Liver (tissue), 9 donors: Measurements from ENCODE around the gene SANBR. TPM values are rescaled to one million over a fixed set of nuclear protein-coding genes. Genes with fewer than 3 reads are reported as not detected.

Source experiments
- DNase-seq: peaks from one replicate; pipeline ENCODE4 v3.0.0-alpha.2; 2017; ENCODE audit warnings: low spot score
- H3K27ac ChIP-seq, 2 donors: one replicate each; pipeline ENCODE4 v1.7.0; 2013; ENCODE audit warnings: inconsistent platforms in 2 of 2, low read length in 2 of 2, control low read depth in 1 of 2, low read depth in 1 of 2, mild to moderate bottlenecking in 1 of 2
- H3K27me3 ChIP-seq, 4 donors: one replicate each; pipeline versions ENCODE4 v1.6.1 to v1.7.0; 2013; ENCODE audit warnings: low read length in 3 of 4, inconsistent platforms in 1 of 4, mild to moderate bottlenecking in 1 of 4, moderate library complexity in 1 of 4; ENCODE audit not compliant: control insufficient read depth in 4 of 4, insufficient read depth in 4 of 4
- H3K36me3 ChIP-seq, 4 donors: one replicate each; pipeline versions ENCODE4 v1.6.1 to v1.7.0; 2013; ENCODE audit warnings: low read length in 3 of 4, mild to moderate bottlenecking in 3 of 4, low read depth in 1 of 4, moderate library complexity in 1 of 4; ENCODE audit not compliant: control insufficient read depth in 4 of 4, insufficient read depth in 3 of 4
- H3K4me1 ChIP-seq, 4 donors: one replicate each; pipeline versions ENCODE4 v1.6.1 to v1.7.0; 2013; ENCODE audit warnings: low read length in 3 of 4, mild to moderate bottlenecking in 3 of 4, moderate library complexity in 1 of 4; ENCODE audit not compliant: control insufficient read depth in 4 of 4, insufficient read depth in 4 of 4
- H3K4me3 ChIP-seq, 3 donors: one replicate each; pipeline versions ENCODE4 v1.6.1 to v1.7.0; 2013; ENCODE audit warnings: low read length in 3 of 3, control low read depth in 1 of 3, low read depth in 1 of 3, mild to moderate bottlenecking in 1 of 3
- H3K9ac ChIP-seq, 2 donors: one replicate each; pipeline ENCODE4 v1.7.0; 2013; ENCODE audit warnings: low read length in 2 of 2, mild to moderate bottlenecking in 2 of 2, moderate library complexity in 2 of 2, control low read depth in 1 of 2, low read depth in 1 of 2
- H3K9me3 ChIP-seq, 4 donors: one replicate each; pipeline versions ENCODE4 v1.6.1 to v1.7.0; 2013; ENCODE audit warnings: low read length in 3 of 4; ENCODE audit not compliant: control insufficient read depth in 4 of 4
- EGR1 ChIP-seq, 2 donors: IDR thresholded peaks; 2 replicates each; pipeline ENCODE4 v1.6.1; 2016 to 2018; ENCODE audit warnings: antibody characterized with exemption in 2 of 2, low read depth in 2 of 2
- FOXA1 ChIP-seq: IDR thresholded peaks from 2 replicates; pipeline ENCODE4 v1.6.1; 2016; ENCODE audit warnings: antibody characterized with exemption
- FOXA2 ChIP-seq: IDR thresholded peaks from 2 replicates; pipeline ENCODE4 v1.6.1; 2016; ENCODE audit warnings: antibody characterized with exemption
- GABPA ChIP-seq, 2 donors: IDR thresholded peaks in 1 of 2; conservative IDR thresholded peaks in 1 of 2; 2 replicates each; pipeline ENCODE4 v1.6.1; 2016; ENCODE audit warnings: antibody characterized with exemption in 2 of 2, mild to moderate bottlenecking in 1 of 2, moderate library complexity in 1 of 2
- HNF4A ChIP-seq, 2 donors: conservative IDR thresholded peaks; 2 replicates each; pipeline ENCODE4 v1.6.1; 2016; ENCODE audit warnings: antibody characterized with exemption in 2 of 2, mild to moderate bottlenecking in 2 of 2
- HNF4G ChIP-seq: IDR thresholded peaks from 2 replicates; pipeline ENCODE4 v1.6.1; 2016; ENCODE audit warnings: antibody characterized with exemption
- JUND ChIP-seq, 2 donors: IDR thresholded peaks; 2 replicates each; pipeline ENCODE4 v1.6.1; 2016; ENCODE audit warnings: antibody characterized with exemption in 2 of 2
- NR2F2 ChIP-seq: IDR thresholded peaks from 2 replicates; pipeline ENCODE4 v1.6.1; 2016; ENCODE audit warnings: antibody characterized with exemption
- RAD21 ChIP-seq, 2 donors: IDR thresholded peaks; 2 replicates each; pipeline ENCODE4 v1.6.1; 2016; ENCODE audit warnings: antibody characterized with exemption in 2 of 2, mild to moderate bottlenecking in 2 of 2
- RXRA ChIP-seq, 2 donors: IDR thresholded peaks; 2 replicates each; pipeline ENCODE4 v1.6.1; 2017 to 2018; ENCODE audit warnings: antibody characterized with exemption in 2 of 2, mild to moderate bottlenecking in 1 of 2
- SP1 ChIP-seq: IDR thresholded peaks from 2 replicates; pipeline ENCODE4 v1.6.1; 2018; ENCODE audit warnings: antibody characterized with exemption, mild to moderate bottlenecking
- TAF1 ChIP-seq: conservative IDR thresholded peaks from 2 replicates; pipeline ENCODE4 v1.6.1; 2016; ENCODE audit warnings: antibody characterized with exemption, mild to moderate bottlenecking
- YY1 ChIP-seq: IDR thresholded peaks from 2 replicates; pipeline ENCODE4 v1.6.1; 2016; ENCODE audit warnings: antibody characterized with exemption, mild to moderate bottlenecking
- WGBS: extraction: QIAGEN DNeasy Blood & Tissue Kit; methylation state at CpG from one replicate; pipeline ENCODE4 v1.1.7; 2013; 5-methylcytosine and 5-hydroxymethylcytosine counted together
- polyA plus RNA-seq, 2 donors: library from polyadenylated mRNA; stranded (reverse) in 1 of 2; unstranded in 1 of 2; fragments of 200-250 nt in 1 of 2; fragments of >200 nt in 1 of 2; fragmentation: Nextera tagmentation in 1 of 2; extraction: Ambion mirVana in 1 of 2; gene quantifications; one replicate each; pipeline versions ENCODE4 v1.2.1 to v1.2.3, GENCODE V29; 2013 to 2015
- total RNA-seq, 2 donors: library from RNA; depleted of rRNA; stranded (reverse); fragments of >200 nt; gene quantifications; one replicate each; pipeline ENCODE4 v1.2.3, GENCODE V29; 2014
- TF ChIP-seq, protein P1 (sequence below): IDR thresholded peaks from 2 replicates; pipeline ENCODE4 v1.6.1; 2016; ENCODE audit warnings: antibody characterized with exemption
- TF ChIP-seq, protein P2 (sequence below): fragments of 150-350 bp; IDR thresholded peaks from 2 replicates; pipeline ENCODE4 v1.5.1; 2017; ENCODE audit warnings: improper control_type of control experiment, low read depth, low read length; ENCODE audit not compliant: missing input control
- TF ChIP-seq, protein P3 (sequence below): IDR thresholded peaks from 2 replicates; pipeline ENCODE4 v1.6.1; 2016; ENCODE audit warnings: antibody characterized with exemption
- TF ChIP-seq, protein P4 (sequence below): IDR thresholded peaks from 2 replicates; pipeline ENCODE4 v1.6.1; 2016; ENCODE audit warnings: antibody characterized with exemption
- TF ChIP-seq, protein P5 (sequence below): IDR thresholded peaks from 2 replicates; pipeline ENCODE4 v1.6.1; 2016; ENCODE audit warnings: antibody characterized with exemption, mild to moderate bottlenecking
- donor health status: healthy.
- donor health status: healthy.
- donor health status: healthy.
- donor health status: healthy.
- donor health status: healthy.

The SANBR gene
- total and polyA plus RNA-seq, 4 donors = 0.59 to 6.2 (median 2.1) TPM

DNA sequence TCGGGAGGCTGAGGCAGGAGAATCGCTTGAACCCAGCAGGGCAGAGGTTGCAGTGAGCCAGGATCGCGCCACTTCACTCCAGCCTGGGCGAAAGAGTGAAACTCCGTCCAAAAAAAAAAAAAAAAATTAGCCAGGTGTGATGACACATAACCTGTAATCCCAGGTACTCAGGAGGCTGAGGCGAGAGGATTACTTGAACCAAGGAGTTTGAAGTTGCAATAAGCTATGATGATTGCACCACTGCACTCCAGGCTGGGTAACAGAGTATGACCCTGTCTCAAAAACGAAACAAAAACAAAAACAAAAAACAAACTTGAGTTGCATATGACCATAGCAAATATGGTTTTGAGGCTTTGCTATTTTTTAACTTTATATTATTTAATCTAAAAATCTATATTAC, 25.8 kb downstream of the SANBR start:
- Histone ChIP-seq H3K27ac (no peak overlapping the region), H3K9ac (no peak overlapping the region), H3K4me3 (no peak overlapping the region), H3K9me3 (no peaks in the 10 kb centered on the region), H3K4me1 (no peaks in the 10 kb centered on the region), H3K27me3 (no peaks in the 10 kb centered on the region), H3K36me3 (no peaks in the 10 kb centered on the region)
- DNase-seq = no peak
- TF ChIP-seq YY1 = no peak
- no peak for TF ChIP-seq HNF4G
- 96% methylated on average over 8 of the region's 8 CpGs for WGBS

DNA sequence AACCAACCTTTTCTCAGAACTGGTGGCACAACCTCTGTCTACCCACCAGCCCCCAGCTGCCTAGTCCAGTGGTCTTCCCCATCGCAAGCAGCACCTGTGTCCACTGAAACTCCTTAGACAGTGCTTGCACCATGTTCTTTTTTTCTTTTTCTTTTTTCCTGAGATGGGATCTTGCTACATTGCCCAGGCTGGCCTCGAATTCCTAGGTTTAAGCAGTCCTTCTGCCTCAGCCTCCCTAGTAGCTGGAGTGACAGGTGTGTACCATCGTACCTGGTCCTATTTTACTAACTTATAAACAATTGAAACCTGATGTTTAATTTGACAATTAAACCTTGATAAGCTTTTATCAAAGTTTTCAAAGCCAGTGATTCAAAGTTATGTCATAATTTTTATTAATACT, 30.8 kb downstream of the SANBR start:
- WGBS = 94% methylated on average over 3 of the region's 3 CpGs
- Histone ChIP-seq H3K4me3 (no peak overlapping the region), H3K9me3 (no peaks in the 10 kb centered on the region), H3K36me3 (no peaks in the 10 kb centered on the region), H3K4me1 (no peaks in the 10 kb centered on the region), H3K27me3 (no peaks in the 10 kb centered on the region), H3K9ac (no peak overlapping the region), H3K27ac (no peak overlapping the region)
- no peak for DNase-seq
- TF ChIP-seq NR2F2 = no peak
- TF ChIP-seq RXRA (IDR thresholded peaks at IDR 0.05) = no peak
- TF ChIP-seq GABPA (IDR thresholded peaks at IDR 0.05 in 1 of 2, conservative IDR thresholded peaks at IDR 0.05 in 1 of 2) = no peak
- TF ChIP-seq SP1 = no peak
- no peak for TF ChIP-seq HNF4A (conservative IDR thresholded peaks at IDR 0.05)
- TF ChIP-seq YY1 = no peak
- TF ChIP-seq JUND (IDR thresholded peaks at IDR 0.05) = no peak
- no peak for TF ChIP-seq EGR1 (IDR thresholded peaks at IDR 0.05; ENCODE audit: low read depth in 2 of 2)
- TF ChIP-seq, protein P1, sequence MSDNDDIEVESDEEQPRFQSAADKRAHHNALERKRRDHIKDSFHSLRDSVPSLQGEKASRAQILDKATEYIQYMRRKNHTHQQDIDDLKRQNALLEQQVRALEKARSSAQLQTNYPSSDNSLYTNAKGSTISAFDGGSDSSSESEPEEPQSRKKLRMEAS = no peak
- TF ChIP-seq, protein P2, sequence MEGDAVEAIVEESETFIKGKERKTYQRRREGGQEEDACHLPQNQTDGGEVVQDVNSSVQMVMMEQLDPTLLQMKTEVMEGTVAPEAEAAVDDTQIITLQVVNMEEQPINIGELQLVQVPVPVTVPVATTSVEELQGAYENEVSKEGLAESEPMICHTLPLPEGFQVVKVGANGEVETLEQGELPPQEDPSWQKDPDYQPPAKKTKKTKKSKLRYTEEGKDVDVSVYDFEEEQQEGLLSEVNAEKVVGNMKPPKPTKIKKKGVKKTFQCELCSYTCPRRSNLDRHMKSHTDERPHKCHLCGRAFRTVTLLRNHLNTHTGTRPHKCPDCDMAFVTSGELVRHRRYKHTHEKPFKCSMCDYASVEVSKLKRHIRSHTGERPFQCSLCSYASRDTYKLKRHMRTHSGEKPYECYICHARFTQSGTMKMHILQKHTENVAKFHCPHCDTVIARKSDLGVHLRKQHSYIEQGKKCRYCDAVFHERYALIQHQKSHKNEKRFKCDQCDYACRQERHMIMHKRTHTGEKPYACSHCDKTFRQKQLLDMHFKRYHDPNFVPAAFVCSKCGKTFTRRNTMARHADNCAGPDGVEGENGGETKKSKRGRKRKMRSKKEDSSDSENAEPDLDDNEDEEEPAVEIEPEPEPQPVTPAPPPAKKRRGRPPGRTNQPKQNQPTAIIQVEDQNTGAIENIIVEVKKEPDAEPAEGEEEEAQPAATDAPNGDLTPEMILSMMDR = no peak
- TF ChIP-seq, protein P3, sequence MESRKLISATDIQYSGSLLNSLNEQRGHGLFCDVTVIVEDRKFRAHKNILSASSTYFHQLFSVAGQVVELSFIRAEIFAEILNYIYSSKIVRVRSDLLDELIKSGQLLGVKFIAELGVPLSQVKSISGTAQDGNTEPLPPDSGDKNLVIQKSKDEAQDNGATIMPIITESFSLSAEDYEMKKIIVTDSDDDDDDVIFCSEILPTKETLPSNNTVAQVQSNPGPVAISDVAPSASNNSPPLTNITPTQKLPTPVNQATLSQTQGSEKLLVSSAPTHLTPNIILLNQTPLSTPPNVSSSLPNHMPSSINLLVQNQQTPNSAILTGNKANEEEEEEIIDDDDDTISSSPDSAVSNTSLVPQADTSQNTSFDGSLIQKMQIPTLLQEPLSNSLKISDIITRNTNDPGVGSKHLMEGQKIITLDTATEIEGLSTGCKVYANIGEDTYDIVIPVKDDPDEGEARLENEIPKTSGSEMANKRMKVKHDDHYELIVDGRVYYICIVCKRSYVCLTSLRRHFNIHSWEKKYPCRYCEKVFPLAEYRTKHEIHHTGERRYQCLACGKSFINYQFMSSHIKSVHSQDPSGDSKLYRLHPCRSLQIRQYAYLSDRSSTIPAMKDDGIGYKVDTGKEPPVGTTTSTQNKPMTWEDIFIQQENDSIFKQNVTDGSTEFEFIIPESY = no peak
- TF ChIP-seq TAF1 = no peak
- TF ChIP-seq, protein P4, sequence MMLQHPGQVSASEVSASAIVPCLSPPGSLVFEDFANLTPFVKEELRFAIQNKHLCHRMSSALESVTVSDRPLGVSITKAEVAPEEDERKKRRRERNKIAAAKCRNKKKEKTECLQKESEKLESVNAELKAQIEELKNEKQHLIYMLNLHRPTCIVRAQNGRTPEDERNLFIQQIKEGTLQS = no peak
- no peak for TF ChIP-seq HNF4G
- TF ChIP-seq RAD21 (IDR thresholded peaks at IDR 0.05) = no peak
- TF ChIP-seq FOXA2 = no peak
- TF ChIP-seq, protein P5, sequence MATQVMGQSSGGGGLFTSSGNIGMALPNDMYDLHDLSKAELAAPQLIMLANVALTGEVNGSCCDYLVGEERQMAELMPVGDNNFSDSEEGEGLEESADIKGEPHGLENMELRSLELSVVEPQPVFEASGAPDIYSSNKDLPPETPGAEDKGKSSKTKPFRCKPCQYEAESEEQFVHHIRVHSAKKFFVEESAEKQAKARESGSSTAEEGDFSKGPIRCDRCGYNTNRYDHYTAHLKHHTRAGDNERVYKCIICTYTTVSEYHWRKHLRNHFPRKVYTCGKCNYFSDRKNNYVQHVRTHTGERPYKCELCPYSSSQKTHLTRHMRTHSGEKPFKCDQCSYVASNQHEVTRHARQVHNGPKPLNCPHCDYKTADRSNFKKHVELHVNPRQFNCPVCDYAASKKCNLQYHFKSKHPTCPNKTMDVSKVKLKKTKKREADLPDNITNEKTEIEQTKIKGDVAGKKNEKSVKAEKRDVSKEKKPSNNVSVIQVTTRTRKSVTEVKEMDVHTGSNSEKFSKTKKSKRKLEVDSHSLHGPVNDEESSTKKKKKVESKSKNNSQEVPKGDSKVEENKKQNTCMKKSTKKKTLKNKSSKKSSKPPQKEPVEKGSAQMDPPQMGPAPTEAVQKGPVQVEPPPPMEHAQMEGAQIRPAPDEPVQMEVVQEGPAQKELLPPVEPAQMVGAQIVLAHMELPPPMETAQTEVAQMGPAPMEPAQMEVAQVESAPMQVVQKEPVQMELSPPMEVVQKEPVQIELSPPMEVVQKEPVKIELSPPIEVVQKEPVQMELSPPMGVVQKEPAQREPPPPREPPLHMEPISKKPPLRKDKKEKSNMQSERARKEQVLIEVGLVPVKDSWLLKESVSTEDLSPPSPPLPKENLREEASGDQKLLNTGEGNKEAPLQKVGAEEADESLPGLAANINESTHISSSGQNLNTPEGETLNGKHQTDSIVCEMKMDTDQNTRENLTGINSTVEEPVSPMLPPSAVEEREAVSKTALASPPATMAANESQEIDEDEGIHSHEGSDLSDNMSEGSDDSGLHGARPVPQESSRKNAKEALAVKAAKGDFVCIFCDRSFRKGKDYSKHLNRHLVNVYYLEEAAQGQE = no peak
- no peak for TF ChIP-seq FOXA1
